Common myeloid progenitor, CD34-positive (primary cell): ENCODE data around the gene MRPS18C.

ENCODE experiments used
- CTCF ChIA-PET: fragments of 350-600 bp; sonication (Branson Sonifier 250); formaldehyde crosslinking; loops from one replicate; lab custom pipeline; 2021; ENCODE audit warnings: antibody characterized with exemption; lab: Charles Lee
- POLR2A ChIA-PET: fragments of 350-600 bp; sonication (Branson Sonifier 250); formaldehyde crosslinking; loops from one replicate; lab custom pipeline; 2021; ENCODE audit warnings: antibody characterized with exemption; lab: Charles Lee
- DNase-seq, 3 donors: peaks; one replicate each; pipeline versions ENCODE4 v3.0.0 to v3.0.0-alpha.2; 2013
- H3K27ac ChIP-seq, 2 experiments: 1 replicate in 1 of 2; 2 replicates in 1 of 2; pipeline ENCODE4 v1.7.0; 2013; ENCODE audit warnings: inconsistent platforms in 2 of 2, low read length in 2 of 2, mild to moderate bottlenecking in 2 of 2, low read depth in 1 of 2, moderate library complexity in 1 of 2; ENCODE audit not compliant: severe bottlenecking in 2 of 2, insufficient read depth in 1 of 2, poor library complexity in 1 of 2
- H3K27me3 ChIP-seq, 5 experiments: replicated peaks in 2 of 5; 1 replicate in 3 of 5; 2 replicates in 2 of 5; pipeline versions ENCODE4 v1.6.1 to v1.7.0; 2013; ENCODE audit warnings: low read length in 4 of 5, mild to moderate bottlenecking in 2 of 5, moderate library complexity in 2 of 5, inconsistent platforms in 1 of 5; ENCODE audit not compliant: insufficient read depth in 5 of 5, control insufficient read depth in 4 of 5
- H3K36me3 ChIP-seq, 4 experiments: 1 replicate in 2 of 4; 2 replicates in 2 of 4; pipeline versions ENCODE4 v1.6.1 to v1.7.0; 2013; ENCODE audit warnings: low read length in 3 of 4, control low read depth in 1 of 4, mild to moderate bottlenecking in 1 of 4; ENCODE audit not compliant: control insufficient read depth in 4 of 4, insufficient read depth in 4 of 4
- H3K4me1 ChIP-seq, 4 experiments: 1 replicate in 3 of 4; 2 replicates in 1 of 4; pipeline versions ENCODE4 v1.6.1 to v1.7.1; 2013; ENCODE audit warnings: low read length in 3 of 4, mild to moderate bottlenecking in 3 of 4, control low read depth in 1 of 4, inconsistent platforms in 1 of 4, moderate library complexity in 1 of 4; ENCODE audit not compliant: control insufficient read depth in 4 of 4, insufficient read depth in 4 of 4; ENCODE audit errors: control extremely low read depth in 1 of 4
- H3K4me3 ChIP-seq, 7 experiments: 1 replicate in 4 of 7; 2 replicates in 3 of 7; pipeline versions ENCODE4 v1.5.1 to v1.7.0; 2013; ENCODE audit warnings: mild to moderate bottlenecking in 7 of 7, low read length in 6 of 7, moderate library complexity in 6 of 7, inconsistent platforms in 2 of 7, low read depth in 2 of 7, control low read depth in 1 of 7; ENCODE audit not compliant: insufficient read depth in 4 of 7, control insufficient read depth in 1 of 7; ENCODE audit errors: extremely low read depth in 1 of 7
- H3K9me3 ChIP-seq, 5 experiments: 1 replicate in 4 of 5; 2 replicates in 1 of 5; pipeline versions ENCODE4 v1.6.1 to v1.7.1; 2013; ENCODE audit warnings: low read length in 4 of 5, mild to moderate bottlenecking in 2 of 5, inconsistent platforms in 1 of 5, low read depth in 1 of 5, moderate library complexity in 1 of 5; ENCODE audit not compliant: control insufficient read depth in 4 of 5, insufficient read depth in 2 of 5; ENCODE audit errors: control extremely low read depth in 1 of 5
- WGBS: methylation state at CpG from one replicate; pipeline ENCODE4 v1.1.5; 2013; ENCODE audit not compliant: insufficient coverage; 5-methylcytosine and 5-hydroxymethylcytosine counted together

Gene MRPS18C

GRCh38 chr4:83473423-83473822 is 17.6 kb downstream of the MRPS18C start:
- no peaks in the 10 kb centered on the region for H3K27me3 ChIP-seq
- no peak overlapping the region for H3K27ac ChIP-seq
- ChIA-PET POLR2A (no interaction called here), CTCF (interaction anchor here (1.1 kb wide), 1 partner anchor 166 kb away, joined by 3 read pairs; no protein-coding TSS in a partner anchor)
- H3K36me3 ChIP-seq, result peaks cover 16 to 25% (median 20%) of the 10 kb centered on the region in 4 experiments
- 85% methylated on average over 4 of the region's 4 CpGs for whole genome bisulfite sequencing
- H3K9me3 ChIP-seq, result no peaks in the 10 kb centered on the region
- no peak overlapping the region for H3K4me3 ChIP-seq
- no peak for DNase-seq
- no peaks in the 10 kb centered on the region for H3K4me1 ChIP-seq

- ChIA-PET CTCF (no interaction called here), POLR2A (no interaction called here)
- Histone ChIP-seq H3K4me1 (no peaks in the 10 kb centered on the region), H3K27me3 (no peaks in the 10 kb centered on the region), H3K4me3 (no peak overlapping the region), H3K27ac (no peak overlapping the region), H3K9me3 (no peaks in the 10 kb centered on the region), H3K36me3 (peaks cover 15 to 25% (median 20%) of the 10 kb centered on the region in 4 experiments)
- no CpG with 5 or more reads among the region's 2 CpGs for WGBS
- no peak for DNase-seq
Observed at GRCh38 chr4:83473966-83474365, 18.1 kb downstream of the MRPS18C start.

- ChIA-PET POLR2A (interaction anchor here (1.3 kb wide), 1 partner anchor 30 kb away, joined by 3 read pairs; the partner anchor contains the start of gene HELQ), CTCF (interaction anchor here (1.2 to 1.8 kb wide), 4 partner anchors 10 to 158 kb away, joined by 3 to 4 read pairs (median 4); no protein-coding TSS in a partner anchor)
- Histone ChIP-seq H3K4me3 (peak within 1 kb of the TSS; percentile 69 to 86 (median 81)), H3K27ac (peak within 1 kb of the TSS in 1 of 2 experiments; percentile 38), H3K36me3 (peaks cover 0 to 6% (median 3%) of the 10 kb centered on the region in 4 experiments), H3K9me3 (no peaks in the 10 kb centered on the region), H3K27me3 (no peaks in the 10 kb centered on the region), H3K4me1 (peaks cover 10 to 16% (median 15%) of the 10 kb centered on the region in 4 experiments)
- DNase-seq, result peak; percentile 92 to 97 (median 96)
- WGBS, result under 1% methylated on average over 66 of the region's 93 CpGs
Observed at GRCh38 chr4:83484500-83485461, 28.9 kb downstream of the MRPS18C start, which contains the start of gene ABRAXAS1. ABRAXAS1 (minus strand) TSS chr4:83485100; CDS start chr4:83485072, 28 bp downstream.

GRCh38 chr4:83486457-83487129 is 30.7 kb downstream of the MRPS18C start:
- WGBS, result 100% methylated on average over 3 of the region's 3 CpGs
- H3K27me3 ChIP-seq, result no peaks in the 10 kb centered on the region

GRCh38 chr4:83489711-83490326 is 34.0 kb downstream of the MRPS18C start:
- no peak overlapping the region for H3K4me3 ChIP-seq
- ChIA-PET POLR2A (interaction anchor here (0.6 kb wide), 1 partner anchor 1289 kb away, joined by 4 read pairs; no protein-coding TSS in a partner anchor), CTCF (interaction anchor here (0.9 to 1.2 kb wide), 2 partner anchors 8 to 15 kb away, joined by 3 read pairs; no protein-coding TSS in a partner anchor)
- H3K4me1 ChIP-seq, result peaks cover 4 to 8% (median 8%) of the 10 kb centered on the region in 4 experiments
- no peaks in the 10 kb centered on the region for H3K27me3 ChIP-seq
- no peak overlapping the region for H3K27ac ChIP-seq
- no peaks in the 10 kb centered on the region for H3K36me3 ChIP-seq
- no peak for DNase-seq
- WGBS, result no CpG with 5 or more reads among the region's 1 CpG
- H3K9me3 ChIP-seq, result no peaks in the 10 kb centered on the region

More at GRCh38 chr4:83486457-83487129, 30.7 kb downstream of the MRPS18C start:
- H3K4me1 ChIP-seq, result peaks cover 10 to 16% (median 15%) of the 10 kb centered on the region in 4 experiments
- ChIA-PET CTCF (interaction anchor here (1.2 to 1.5 kb wide), 3 partner anchors 11 to 159 kb away, joined by 3 to 4 read pairs (median 4); no protein-coding TSS in a partner anchor), POLR2A (no interaction called here)
- H3K27ac ChIP-seq, result no peak overlapping the region
- H3K9me3 ChIP-seq, result no peaks in the 10 kb centered on the region
- no peak for DNase-seq
- no peak overlapping the region for H3K4me3 ChIP-seq
- H3K36me3 ChIP-seq, result peaks cover 0 to 2% (median 0%) of the 10 kb centered on the region in 4 experiments

GRCh38 chr4:83490876-83491450 is 35.1 kb downstream of the MRPS18C start:
- peak; percentile 47 to 58 (median 57) for DNase-seq
- Histone ChIP-seq H3K4me1 (peaks cover 0 to under 1% (median 0%) of the 10 kb centered on the region in 4 experiments), H3K27ac (no peak overlapping the region), H3K4me3 (no peak overlapping the region), H3K27me3 (no peaks in the 10 kb centered on the region), H3K9me3 (no peaks in the 10 kb centered on the region), H3K36me3 (no peaks in the 10 kb centered on the region)
- no CpG with 5 or more reads among the region's 1 CpG for WGBS
- CTCF ChIA-PET, result interaction anchor here (0.9 to 1.7 kb wide), 5 partner anchors 7 to 147 kb away, joined by 3 to 6 read pairs (median 3); partner anchors contain the start of gene GPAT3
- POLR2A ChIA-PET, result no interaction called here
